Brain microvascular endothelial cell (primary cell): Measurements from ENCODE around the gene C3.
"Not testable (repeated sequence)": the region's sequence is repeated elsewhere in the genome, so short reads cannot be mapped to it uniquely, and the experiment has no call there.

Experiments
- DNase-seq: peaks from one replicate; pipeline ENCODE4 v3.0.0-alpha.2; 2020
- H3K27ac ChIP-seq: fragments of 250-450 bp; sonication (Bioruptor Pico); 2 replicates; pipeline ENCODE4 v1.5.1; 2020; ENCODE audit warnings: mild to moderate bottlenecking, moderate library complexity
- H3K27me3 ChIP-seq: fragments of 250-450 bp; sonication (Bioruptor Pico); replicated peaks from 2 replicates; pipeline ENCODE4 v1.5.1; 2020; ENCODE audit warnings: mild to moderate bottlenecking
- H3K36me3 ChIP-seq: fragments of 250-450 bp; sonication (Bioruptor Pico); replicated peaks from 2 replicates; pipeline ENCODE4 v1.5.1; 2020; ENCODE audit warnings: mild to moderate bottlenecking
- H3K4me3 ChIP-seq: 2 replicates; pipeline ENCODE4 v1.5.1; 2011; ENCODE audit warnings: low read depth, mild to moderate bottlenecking, control low read depth, low read length, moderate library complexity
- in situ Hi-C: cut with HindIII; loops from 2 replicates; pipeline ENCODE4 v1.10.0; 2017; ENCODE audit warnings: low sequenced_read_pairs, low pct_ligation_motif_present
- TF ChIP-seq, protein P1 (sequence below): IDR thresholded peaks from 2 replicates; pipeline ENCODE4 v1.5.1; 2011; ENCODE audit warnings: low read depth, mild to moderate bottlenecking, moderate library complexity, low read length, control low read depth, inconsistent platforms; ENCODE audit errors: missing control alignments

The C3 gene

DNA sequence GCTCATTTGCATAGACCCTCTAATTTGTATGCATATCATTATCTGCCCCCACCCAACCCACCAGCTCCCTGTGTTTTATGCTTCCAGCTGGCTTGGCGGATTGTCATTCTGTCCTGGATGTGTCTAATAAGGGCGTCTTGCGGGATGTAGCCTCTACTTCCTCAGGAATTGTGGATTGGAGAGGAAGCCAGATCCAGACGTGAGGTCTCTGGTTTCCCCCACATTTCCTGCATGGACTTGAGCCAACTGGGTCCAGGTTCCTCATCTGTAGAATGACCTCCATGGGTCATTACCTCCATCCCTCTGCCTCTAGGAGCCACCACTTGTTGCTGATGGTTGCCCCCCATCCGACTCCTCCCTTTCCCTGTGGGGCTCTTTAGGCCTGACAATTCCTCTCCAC, 57.7 kb downstream of the C3 start:
- no peak for DNase-seq
- TF ChIP-seq, protein P1, sequence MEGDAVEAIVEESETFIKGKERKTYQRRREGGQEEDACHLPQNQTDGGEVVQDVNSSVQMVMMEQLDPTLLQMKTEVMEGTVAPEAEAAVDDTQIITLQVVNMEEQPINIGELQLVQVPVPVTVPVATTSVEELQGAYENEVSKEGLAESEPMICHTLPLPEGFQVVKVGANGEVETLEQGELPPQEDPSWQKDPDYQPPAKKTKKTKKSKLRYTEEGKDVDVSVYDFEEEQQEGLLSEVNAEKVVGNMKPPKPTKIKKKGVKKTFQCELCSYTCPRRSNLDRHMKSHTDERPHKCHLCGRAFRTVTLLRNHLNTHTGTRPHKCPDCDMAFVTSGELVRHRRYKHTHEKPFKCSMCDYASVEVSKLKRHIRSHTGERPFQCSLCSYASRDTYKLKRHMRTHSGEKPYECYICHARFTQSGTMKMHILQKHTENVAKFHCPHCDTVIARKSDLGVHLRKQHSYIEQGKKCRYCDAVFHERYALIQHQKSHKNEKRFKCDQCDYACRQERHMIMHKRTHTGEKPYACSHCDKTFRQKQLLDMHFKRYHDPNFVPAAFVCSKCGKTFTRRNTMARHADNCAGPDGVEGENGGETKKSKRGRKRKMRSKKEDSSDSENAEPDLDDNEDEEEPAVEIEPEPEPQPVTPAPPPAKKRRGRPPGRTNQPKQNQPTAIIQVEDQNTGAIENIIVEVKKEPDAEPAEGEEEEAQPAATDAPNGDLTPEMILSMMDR: no peak
- no peak overlapping the region for H3K27ac ChIP-seq
- H3K27me3 ChIP-seq: no peaks in the 10 kb centered on the region
- no peaks in the 10 kb centered on the region for H3K36me3 ChIP-seq
- no peak overlapping the region for H3K4me3 ChIP-seq
- in situ Hi-C loops: no loop called here

DNA sequence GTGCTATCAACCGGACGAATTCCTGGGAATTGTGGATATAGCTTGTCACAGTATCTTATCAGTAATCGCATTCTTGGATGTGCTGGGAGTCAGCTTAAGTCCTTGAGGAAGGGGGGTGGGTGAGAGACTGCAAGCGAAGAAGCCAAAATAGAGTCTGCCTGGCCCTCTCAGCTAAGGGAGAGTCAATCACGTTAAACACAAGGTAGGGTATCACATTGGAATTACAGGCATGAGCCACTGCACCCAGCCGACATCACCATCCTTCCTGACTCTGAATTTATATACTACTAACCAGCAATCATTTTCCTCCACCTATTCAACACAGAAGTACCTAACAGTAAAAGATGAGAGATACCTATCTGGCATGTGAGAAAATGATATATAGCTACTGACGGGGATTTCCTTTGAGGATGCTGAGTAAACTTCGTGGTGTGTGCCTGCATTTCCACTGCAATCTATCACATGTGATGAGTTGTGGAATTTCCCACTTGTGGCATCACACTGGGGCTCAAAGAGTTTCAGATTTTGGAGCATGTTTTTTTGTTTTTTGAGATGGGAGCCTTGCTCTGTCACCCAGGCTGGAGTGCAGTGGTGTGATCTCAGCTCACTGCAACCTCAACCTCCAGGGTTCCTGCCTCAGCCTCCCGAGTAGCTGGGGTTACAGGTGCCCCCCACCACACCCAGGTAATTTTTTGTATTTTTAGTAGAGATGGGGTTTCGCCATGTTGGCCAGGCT, 58.8 kb downstream of the C3 start:
- H3K27me3 ChIP-seq, H3K27ac ChIP-seq, H3K36me3 ChIP-seq, H3K4me3 ChIP-seq, in situ Hi-C loops, DNase-seq: not testable (repeated sequence)

DNA sequence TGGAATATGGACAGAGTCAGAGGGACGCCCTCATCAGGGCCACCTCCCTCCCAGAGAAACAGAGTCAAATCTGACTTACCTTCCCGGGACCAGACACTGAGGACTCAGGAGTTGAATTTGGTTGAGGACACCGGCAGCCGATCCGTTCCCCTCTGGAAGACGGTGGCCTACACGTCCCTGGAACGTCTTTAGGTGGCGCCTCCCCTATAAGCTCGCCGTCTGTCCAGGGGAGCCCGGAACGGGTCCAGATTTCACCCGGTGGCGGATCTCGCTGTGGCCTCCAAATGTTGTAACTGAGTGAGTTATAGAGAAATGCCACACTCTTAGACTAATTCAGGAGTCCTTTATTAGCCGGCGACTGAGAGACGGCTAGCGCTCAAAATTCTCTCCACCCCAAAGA, 59.5 kb downstream of the C3 start:
- Histone ChIP-seq H3K27me3 (no peaks in the 10 kb centered on the region), H3K36me3 (no peaks in the 10 kb centered on the region), H3K27ac (no peak overlapping the region), H3K4me3 (no peak overlapping the region)
- TF ChIP-seq, protein P1: no peak
- no peak for DNase-seq
- in situ Hi-C loops: no loop called here

DNA sequence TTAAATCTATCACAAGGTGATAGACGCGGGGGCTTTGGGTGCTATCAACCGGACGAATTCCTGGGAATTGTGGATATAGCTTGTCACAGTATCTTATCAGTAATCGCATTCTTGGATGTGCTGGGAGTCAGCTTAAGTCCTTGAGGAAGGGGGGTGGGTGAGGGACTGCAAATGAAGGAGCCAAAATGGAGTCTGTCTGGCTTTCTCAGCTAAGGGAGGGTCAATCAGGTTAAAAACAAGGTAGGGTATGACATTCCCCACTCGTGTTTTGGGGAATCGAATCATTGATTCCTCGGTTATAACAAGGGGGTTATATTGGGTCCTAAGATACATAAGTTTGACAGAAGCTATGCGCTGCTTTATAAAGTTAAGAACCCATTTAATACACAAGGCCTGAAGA, 64.1 kb downstream of the C3 start:
- H3K27me3 ChIP-seq, DNase-seq, H3K27ac ChIP-seq, in situ Hi-C loops, H3K36me3 ChIP-seq, H3K4me3 ChIP-seq: not testable (repeated sequence)

DNA sequence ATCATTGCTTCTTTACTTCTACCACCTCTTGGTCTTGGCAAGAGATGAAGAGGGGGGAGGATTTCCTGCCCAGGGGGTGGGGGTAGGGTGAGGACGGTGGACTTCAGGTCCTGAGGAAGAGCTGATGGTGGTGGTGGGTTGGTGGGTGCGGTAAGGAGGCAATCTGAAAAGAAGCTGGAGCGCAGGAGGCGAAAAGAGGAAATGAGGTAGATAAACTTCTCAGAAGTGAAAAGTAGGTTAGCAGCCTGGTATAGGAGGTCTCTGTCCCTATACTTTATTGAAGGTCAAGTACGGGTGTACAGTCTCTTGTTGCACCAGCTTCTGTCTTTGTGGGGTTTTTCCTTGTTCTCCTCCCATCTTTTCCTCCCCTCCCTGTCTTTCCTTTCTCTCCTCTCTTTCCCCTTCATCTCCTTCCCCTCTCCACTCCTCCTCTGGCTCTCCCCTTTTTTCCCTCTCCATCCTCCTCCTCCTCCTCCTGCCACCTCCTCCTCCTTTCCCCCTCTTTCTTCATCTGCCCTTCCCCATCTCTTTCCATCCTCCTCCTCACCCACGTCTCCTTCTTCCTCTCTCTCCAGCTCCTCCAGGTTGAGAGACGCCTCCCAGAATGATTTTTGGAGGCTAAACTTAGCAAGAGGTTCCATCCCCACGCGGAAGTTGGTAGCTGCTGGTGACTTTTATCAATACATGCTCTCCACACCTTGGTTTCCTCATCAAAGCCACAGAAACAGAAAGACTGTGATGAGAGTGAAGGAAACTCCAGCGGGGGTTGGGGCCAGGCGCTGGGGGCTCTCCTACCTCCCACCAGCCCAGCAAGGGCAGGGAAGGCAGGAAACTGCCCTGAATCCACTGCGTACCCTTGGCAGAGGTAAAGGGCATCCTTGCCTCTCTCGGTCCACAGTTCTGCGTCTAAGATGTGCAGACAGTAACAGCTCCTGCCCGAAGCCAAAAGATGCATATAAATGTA, 65.8 kb downstream of the C3 start:
- H3K27me3 ChIP-seq: no peaks in the 10 kb centered on the region
- H3K36me3 ChIP-seq: no peaks in the 10 kb centered on the region
- DNase-seq: no peak
- no peak overlapping the region for H3K27ac ChIP-seq
- in situ Hi-C loops: no loop called here
- TF ChIP-seq, protein P1: no peak
- H3K4me3 ChIP-seq: no peak overlapping the region

DNA sequence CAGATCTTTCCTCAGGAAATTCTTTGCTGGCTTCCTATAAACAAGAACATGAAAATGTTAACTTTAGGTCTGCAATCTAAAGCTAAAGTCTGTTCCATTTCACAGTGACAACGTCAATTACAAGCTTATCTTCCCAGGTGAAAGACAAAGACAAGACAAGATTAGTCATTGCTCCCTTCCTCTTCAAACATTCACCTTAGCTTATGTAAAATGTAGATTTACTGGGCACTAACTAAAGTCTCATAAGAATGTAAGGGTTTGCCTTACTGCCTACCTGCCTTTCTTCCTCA, 67.7 kb downstream of the C3 start:
- no peaks in the 10 kb centered on the region for H3K27me3 ChIP-seq
- TF ChIP-seq, protein P1: no peak
- in situ Hi-C loops: no loop called here
- H3K36me3 ChIP-seq: no peaks in the 10 kb centered on the region
- DNase-seq: no peak
- no peak overlapping the region for H3K27ac ChIP-seq
- H3K4me3 ChIP-seq: no peak overlapping the region
